Keratinocyte (primary cell): ENCODE measurements around the gene ASTN1. TPM values are rescaled to one million over a fixed set of nuclear protein-coding genes. Genes with fewer than 3 reads are reported as not detected.

ENCODE experiments used
- DNase-seq: peaks from one replicate; pipeline ENCODE4 v3.0.0-alpha.2; 2011; ENCODE audit warnings: low read depth, missing footprints, low spot score
- FAIRE-seq: peaks from 2 replicates; lab custom pipeline; 2011; peaks lifted over from hg19 to GRCh38; lab: Jason Lieb, UNC
- H2AFZ ChIP-seq: 2 replicates; pipeline ENCODE4 v1.6.0; 2012; ENCODE audit warnings: low read length, control low read depth, inconsistent platforms; ENCODE audit not compliant: control insufficient read depth
- H3K27ac ChIP-seq: 2 replicates; pipeline ENCODE4 v1.5.1; 2011; ENCODE audit warnings: low read length; ENCODE audit not compliant: control insufficient read depth, insufficient read depth
- H3K27me3 ChIP-seq: 3 replicates; pipeline ENCODE4 v1.6.0; 2011; ENCODE audit warnings: low read length; ENCODE audit not compliant: control insufficient read depth, insufficient read depth; ENCODE audit errors: extremely low read depth
- H3K36me3 ChIP-seq, 2 experiments: 2 replicates in 1 of 2; 3 replicates in 1 of 2; pipeline ENCODE4 v1.5.1; 2011; ENCODE audit warnings: low read length in 2 of 2, mild to moderate bottlenecking in 1 of 2; ENCODE audit not compliant: control insufficient read depth in 2 of 2, insufficient read depth in 2 of 2; ENCODE audit errors: extremely low read depth in 1 of 2
- H3K4me1 ChIP-seq: 3 replicates; pipeline ENCODE4 v1.5.1; 2011; ENCODE audit warnings: low read length; ENCODE audit not compliant: control insufficient read depth, insufficient read depth; ENCODE audit errors: extremely low read depth
- H3K4me2 ChIP-seq: 3 replicates; pipeline ENCODE4 v1.6.0; 2011; ENCODE audit warnings: low read depth, low read length; ENCODE audit not compliant: control insufficient read depth, insufficient read depth; ENCODE audit errors: extremely low read depth
- H3K4me3 ChIP-seq, 3 experiments: fragments of 200-600 bp in 1 of 3; sonication (generic) in 1 of 3; 2 replicates in 2 of 3; 3 replicates in 1 of 3; pipeline ENCODE4 v1.5.1; 2011 to 2016; ENCODE audit warnings: low read length in 3 of 3, mild to moderate bottlenecking in 3 of 3, control low read depth in 2 of 3, inconsistent platforms in 1 of 3, low read depth in 1 of 3, mixed read lengths in 1 of 3, mixed run types in 1 of 3, moderate library complexity in 1 of 3; ENCODE audit not compliant: control insufficient read depth in 2 of 3, insufficient read depth in 2 of 3; ENCODE audit errors: extremely low read depth in 1 of 3
- H3K79me2 ChIP-seq: 2 replicates; pipeline ENCODE4 v1.6.0; 2012; ENCODE audit warnings: low read length; ENCODE audit not compliant: control insufficient read depth, insufficient read depth
- H3K9ac ChIP-seq: 3 replicates; pipeline ENCODE4 v1.6.0; 2011; ENCODE audit warnings: low read length; ENCODE audit not compliant: control insufficient read depth, insufficient read depth; ENCODE audit errors: extremely low read depth
- H3K9me1 ChIP-seq: 3 replicates; pipeline ENCODE4 v1.6.0; 2011; ENCODE audit warnings: low read length; ENCODE audit not compliant: control insufficient read depth, insufficient read depth; ENCODE audit errors: extremely low read depth
- H3K9me3 ChIP-seq: 2 replicates; pipeline ENCODE4 v1.5.1; 2012; ENCODE audit warnings: low read depth, low read length; ENCODE audit not compliant: control insufficient read depth
- H4K20me1 ChIP-seq: 3 replicates; pipeline ENCODE4 v1.6.0; 2011; ENCODE audit warnings: low read length; ENCODE audit not compliant: control insufficient read depth, insufficient read depth; ENCODE audit errors: extremely low read depth
- EZH2 ChIP-seq: IDR thresholded peaks from one replicate; pipeline ENCODE4 v1.6.1; 2012; ENCODE audit warnings: inconsistent platforms, mild to moderate bottlenecking, low read length, moderate library complexity
- dilution Hi-C: fragments of 300-500 bp; cut with MboI; formaldehyde crosslinking; loops from one replicate; pipeline ENCODE4 v1.7.0; 2020; ENCODE audit warnings: low sequenced_read_pairs; ENCODE audit not compliant: extremely low pct_ligation_motif_present
- polyA plus RNA-seq, 5 experiments: library from polyadenylated mRNA; depleted of rRNA in 3 of 5; stranded (reverse) in 3 of 5; stranded (forward) in 1 of 5; unstranded in 1 of 5; fragments of >200 nt; gene quantifications; 1 replicate in 1 of 5; 2 replicates in 3 of 5; 3 replicates in 1 of 5; pipeline versions ENCODE4 v1.2.1 to v1.2.3, GENCODE V29; 2011 to 2012; ENCODE audit warnings: missing spikeins in 2 of 5, low read depth in 1 of 5, low replicate concordance in 1 of 5
- TF ChIP-seq, protein P1 (sequence below), 3 experiments: IDR thresholded peaks in 1 of 3; conservative IDR thresholded peaks in 1 of 3; optimal IDR thresholded peaks in 1 of 3; 2 replicates in 2 of 3; 3 replicates in 1 of 3; pipeline versions ENCODE3 to v1.5.1; 2011; ENCODE audit warnings: low read length in 3 of 3, mild to moderate bottlenecking in 3 of 3, moderate library complexity in 2 of 3, control low read depth in 1 of 3, inconsistent platforms in 1 of 3; ENCODE audit not compliant: insufficient read depth in 2 of 3; ENCODE audit errors: extremely low read depth in 1 of 3

Gene ASTN1
- polyA plus RNA-seq, 1 donor (not counting 4 experiments of a cell fraction or from before 2014, with no cell fraction given), result 0.08 TPM

DNA sequence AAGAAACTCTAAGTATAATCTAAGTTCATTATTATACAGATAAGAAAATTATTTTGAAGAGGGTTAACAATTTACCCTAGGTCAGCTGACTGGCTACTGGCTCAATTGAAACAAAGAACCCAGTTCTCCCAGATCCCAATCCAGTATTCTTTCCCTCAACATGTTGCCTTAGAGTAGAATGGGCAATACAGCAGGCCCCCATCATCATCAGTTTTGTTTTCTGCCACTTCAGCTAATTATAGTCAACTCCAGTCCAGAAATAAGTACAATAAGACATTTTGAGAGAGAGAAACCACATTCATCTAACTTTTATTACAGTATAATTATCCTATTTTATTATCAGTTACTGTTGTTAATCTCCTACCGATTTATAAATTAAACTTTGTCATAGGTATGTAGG, 241.2 kb downstream of the ASTN1 start:
- no peak overlapping the region for H3K4me3 ChIP-seq
- H3K79me2 ChIP-seq, result no peaks in the 10 kb centered on the region
- DNase-seq (no peak), FAIRE-seq (no peak)
- no peaks in the 10 kb centered on the region for H4K20me1 ChIP-seq
- H3K27me3 ChIP-seq, result no peaks in the 10 kb centered on the region
- no peak overlapping the region for H2AFZ ChIP-seq
- H3K9me1 ChIP-seq, result no peaks in the 10 kb centered on the region
- H3K9me3 ChIP-seq, result no peaks in the 10 kb centered on the region
- H3K36me3 ChIP-seq, result no peaks in the 10 kb centered on the region
- dilution Hi-C loops, result no loop called here
- no peak overlapping the region for H3K27ac ChIP-seq
- no peak overlapping the region for H3K9ac ChIP-seq
- H3K4me1 ChIP-seq, result no peaks in the 10 kb centered on the region
- no peak for TF ChIP-seq EZH2
- TF ChIP-seq, protein P1, sequence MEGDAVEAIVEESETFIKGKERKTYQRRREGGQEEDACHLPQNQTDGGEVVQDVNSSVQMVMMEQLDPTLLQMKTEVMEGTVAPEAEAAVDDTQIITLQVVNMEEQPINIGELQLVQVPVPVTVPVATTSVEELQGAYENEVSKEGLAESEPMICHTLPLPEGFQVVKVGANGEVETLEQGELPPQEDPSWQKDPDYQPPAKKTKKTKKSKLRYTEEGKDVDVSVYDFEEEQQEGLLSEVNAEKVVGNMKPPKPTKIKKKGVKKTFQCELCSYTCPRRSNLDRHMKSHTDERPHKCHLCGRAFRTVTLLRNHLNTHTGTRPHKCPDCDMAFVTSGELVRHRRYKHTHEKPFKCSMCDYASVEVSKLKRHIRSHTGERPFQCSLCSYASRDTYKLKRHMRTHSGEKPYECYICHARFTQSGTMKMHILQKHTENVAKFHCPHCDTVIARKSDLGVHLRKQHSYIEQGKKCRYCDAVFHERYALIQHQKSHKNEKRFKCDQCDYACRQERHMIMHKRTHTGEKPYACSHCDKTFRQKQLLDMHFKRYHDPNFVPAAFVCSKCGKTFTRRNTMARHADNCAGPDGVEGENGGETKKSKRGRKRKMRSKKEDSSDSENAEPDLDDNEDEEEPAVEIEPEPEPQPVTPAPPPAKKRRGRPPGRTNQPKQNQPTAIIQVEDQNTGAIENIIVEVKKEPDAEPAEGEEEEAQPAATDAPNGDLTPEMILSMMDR (optimal IDR thresholded peaks at IDR 0.05 in 1 of 3, IDR thresholded peaks at IDR 0.05 in 1 of 3, conservative IDR thresholded peaks at IDR 0.05 in 1 of 3; ENCODE audit: extremely low read depth in 1 of 3, insufficient read depth in 2 of 3, low read length in 3 of 3), result no peak
- H3K4me2 ChIP-seq, result no peak overlapping the region

DNA sequence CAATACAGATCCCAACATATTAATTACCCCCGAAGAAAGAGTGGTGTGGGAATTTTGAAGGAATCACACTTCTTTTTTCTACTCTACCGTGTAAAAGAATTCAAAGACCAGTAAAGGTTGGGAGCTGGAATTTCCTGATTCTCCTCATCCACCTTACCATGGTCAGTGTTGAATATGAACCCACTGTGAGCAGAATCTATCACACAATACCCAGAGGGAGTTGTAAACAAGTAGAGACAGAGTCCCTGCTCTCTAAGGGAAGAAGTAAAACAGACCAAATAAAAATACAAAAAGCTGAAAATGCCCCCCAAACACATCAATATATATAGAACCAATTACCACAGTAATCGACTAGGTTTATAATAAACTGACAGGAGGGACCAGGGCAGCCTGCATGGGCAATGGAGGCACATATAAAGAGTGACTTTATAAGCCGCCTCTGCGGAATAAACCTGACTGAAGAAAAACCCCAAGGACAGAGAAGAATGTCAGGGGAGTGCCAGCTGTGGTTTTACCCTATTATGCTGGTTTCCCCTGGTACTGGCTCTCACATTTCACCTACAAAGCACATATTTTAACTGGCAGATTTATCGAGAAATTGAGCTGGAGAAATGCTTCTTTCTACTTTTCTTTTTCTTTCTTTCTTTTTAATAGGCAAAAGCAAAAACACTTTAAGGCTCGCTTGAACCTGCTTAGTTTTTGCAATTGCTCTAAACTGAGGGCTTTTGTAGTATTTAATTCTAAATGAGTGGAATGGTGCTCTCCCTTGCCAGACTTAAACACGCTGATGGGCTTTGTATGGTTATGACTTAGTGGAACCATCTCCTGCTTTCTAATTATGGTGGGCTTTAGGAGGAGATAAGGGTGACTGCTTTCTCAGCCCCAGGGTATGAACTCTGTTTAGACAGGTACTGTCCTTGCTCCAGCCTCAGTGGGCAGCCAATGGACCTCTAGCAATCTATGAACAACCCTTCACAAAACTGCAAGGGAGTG, 244.8 kb downstream of the ASTN1 start:
- DNase-seq, result no peak
- Histone ChIP-seq H3K4me3 (no peak overlapping the region), H3K9me1 (no peaks in the 10 kb centered on the region), H3K9me3 (no peaks in the 10 kb centered on the region), H3K9ac (no peak overlapping the region), H2AFZ (no peak overlapping the region), H3K27me3 (no peaks in the 10 kb centered on the region), H3K4me1 (no peaks in the 10 kb centered on the region), H3K79me2 (no peaks in the 10 kb centered on the region), H3K27ac (no peak overlapping the region), H3K4me2 (no peak overlapping the region), H4K20me1 (no peaks in the 10 kb centered on the region), H3K36me3 (no peaks in the 10 kb centered on the region)
- no peak for FAIRE-seq
- dilution Hi-C loops, result no loop called here
- TF ChIP-seq, protein P1 (optimal IDR thresholded peaks at IDR 0.05 in 1 of 3, IDR thresholded peaks at IDR 0.05 in 1 of 3, conservative IDR thresholded peaks at IDR 0.05 in 1 of 3; ENCODE audit: extremely low read depth in 1 of 3, insufficient read depth in 2 of 3, low read length in 3 of 3), result no peak
- TF ChIP-seq EZH2, result no peak
